HepG2 (cell line): ENCODE data around the gene HES2. TPM values are rescaled to one million over a fixed set of nuclear protein-coding genes. Genes with fewer than 3 reads are reported as not detected.

Source experiments
- ATF7-NPFF ChIP-seq: sonication (generic); formaldehyde crosslinking; IDR thresholded peaks from 2 replicates; pipeline ENCODE4 v1.8.1; 2023; ENCODE audit warnings: mild to moderate bottlenecking, low read depth, missing genetic modification reagents, moderate library complexity
- CCDC6 ChIP-seq: sonication (generic); formaldehyde crosslinking; IDR thresholded peaks from 2 replicates; pipeline ENCODE4 v1.8.1; 2022; ENCODE audit warnings: mild to moderate bottlenecking, missing genetic modification reagents, moderate library complexity
- GATA4 ChIP-seq: sonication (generic); IDR thresholded peaks from 2 replicates; pipeline ENCODE4 v1.6.1; 2016; ENCODE audit warnings: antibody characterized with exemption, low read depth, borderline replicate concordance
- KLF13 ChIP-seq: sonication (generic); formaldehyde crosslinking; IDR thresholded peaks from 2 replicates; pipeline ENCODE4 v1.4.0; 2020; ENCODE audit warnings: mild to moderate bottlenecking, missing genetic modification reagents
- MYNN ChIP-seq: sonication (generic); formaldehyde crosslinking; IDR thresholded peaks from 2 replicates; pipeline ENCODE4 v1.4.0; 2020; ENCODE audit warnings: mild to moderate bottlenecking, low read depth, missing genetic modification reagents
- PHF21A ChIP-seq: sonication (generic); formaldehyde crosslinking; IDR thresholded peaks from 2 replicates; pipeline ENCODE4 v1.5.0; 2020; ENCODE audit warnings: mild to moderate bottlenecking, missing genetic modification reagents
- PHF8 ChIP-seq: sonication (generic); formaldehyde crosslinking; IDR thresholded peaks from 2 replicates; pipeline ENCODE4 v1.5.0; 2020; ENCODE audit warnings: missing genetic modification reagents
- POLR2A ChIP-seq, 2 experiments: IDR thresholded peaks; 2 replicates each; pipeline ENCODE4 v1.6.1; 2011; ENCODE audit warnings: low read depth in 2 of 2, low read length in 2 of 2, mild to moderate bottlenecking in 1 of 2, moderate library complexity in 1 of 2; ENCODE audit not compliant: insufficient read depth in 1 of 2
- SAP130 ChIP-seq: IDR thresholded peaks from 2 replicates; pipeline ENCODE4 v1.6.1; 2016; ENCODE audit warnings: low read depth
- TBP ChIP-seq: sonication (generic); formaldehyde crosslinking; IDR thresholded peaks from 2 replicates; pipeline ENCODE4 v1.5.0; 2020; ENCODE audit warnings: missing genetic modification reagents
- ZFP82 ChIP-seq: sonication (generic); formaldehyde crosslinking; IDR thresholded peaks from 2 replicates; pipeline ENCODE4 v1.5.1; 2020; ENCODE audit warnings: mild to moderate bottlenecking, missing genetic modification reagents, borderline replicate concordance
- ZFYVE20 ChIP-seq: sonication (generic); formaldehyde crosslinking; IDR thresholded peaks from 2 replicates; pipeline ENCODE4 v1.8.0; 2023; ENCODE audit warnings: low read depth, mild to moderate bottlenecking, moderate library complexity, missing genetic modification reagents, borderline replicate concordance
- ZNF558 ChIP-seq: sonication (generic); formaldehyde crosslinking; IDR thresholded peaks from 2 replicates; pipeline ENCODE4 v1.9.0; 2022; ENCODE audit warnings: mild to moderate bottlenecking, missing genetic modification reagents, borderline replicate concordance
- ZNF749 ChIP-seq: sonication (generic); formaldehyde crosslinking; IDR thresholded peaks from 2 replicates; pipeline ENCODE4 v1.8.0; 2022; ENCODE audit warnings: mild to moderate bottlenecking, missing genetic modification reagents, moderate library complexity, borderline replicate concordance
- ZNF761 ChIP-seq: sonication (generic); formaldehyde crosslinking; conservative IDR thresholded peaks from 2 replicates; pipeline ENCODE4 v1.4.0; 2020; ENCODE audit warnings: mild to moderate bottlenecking, missing genetic modification reagents
- polyA plus RNA-seq, 8 experiments: library from polyadenylated mRNA; depleted of rRNA in 3 of 8; stranded (reverse) in 7 of 8; unstranded in 1 of 8; fragments of >200 nt; fragmentation: Illumina TruSeq in 4 of 8; extraction: Trizol in 4 of 8; gene quantifications; 2 replicates each; pipeline versions ENCODE4 v1.2.1 to v1.2.3, GENCODE V29; 2011 to 2016; ENCODE audit warnings: low read depth in 4 of 8, missing spikeins in 1 of 8, mixed read lengths in 1 of 8; ENCODE audit not compliant: insufficient read depth in 1 of 8
- total RNA-seq, 5 experiments: library from RNA; depleted of rRNA; stranded (reverse); fragments of >200 nt; fragmentation: Illumina TruSeq; extraction: Trizol; gene quantifications; 2 replicates each; pipeline ENCODE4 v1.2.3, GENCODE V29; 2016; ENCODE audit warnings: low read depth in 1 of 5
- TF ChIP-seq, protein P1 (sequence below): sonication (generic); formaldehyde crosslinking; IDR thresholded peaks from 2 replicates; pipeline ENCODE4 v1.4.0; 2020; ENCODE audit warnings: mild to moderate bottlenecking, missing genetic modification reagents, borderline replicate concordance
- TF ChIP-seq, protein P2 (sequence below): sonication (generic); formaldehyde crosslinking; IDR thresholded peaks from 2 replicates; pipeline ENCODE4 v1.9.0; 2021; ENCODE audit warnings: missing genetic modification reagents, mild to moderate bottlenecking, borderline replicate concordance
- TF ChIP-seq, protein P3 (sequence below): sonication (generic); formaldehyde crosslinking; IDR thresholded peaks from 2 replicates; pipeline ENCODE4 v1.4.0; 2020; ENCODE audit warnings: missing genetic modification reagents
- TF ChIP-seq, protein P4 (sequence below): sonication (generic); formaldehyde crosslinking; IDR thresholded peaks from 2 replicates; pipeline ENCODE4 v1.5.0; 2020; ENCODE audit warnings: missing genetic modification reagents
- TF ChIP-seq, protein P5 (sequence below): sonication (generic); formaldehyde crosslinking; IDR thresholded peaks from 2 replicates; pipeline ENCODE4 v1.8.0; 2022; ENCODE audit warnings: missing genetic modification reagents, mild to moderate bottlenecking, inconsistent platforms, borderline replicate concordance
- TF ChIP-seq, protein P6 (sequence below): IDR thresholded peaks from 2 replicates; pipeline ENCODE4 v1.6.1; 2012; ENCODE audit warnings: inconsistent platforms

HES2 gene
- total and polyA plus RNA-seq, 2 of the 13 experiments (the other 11 are each of a cell fraction or from before 2014, with no cell fraction given), result 0.11 to 0.17 TPM

DNA sequence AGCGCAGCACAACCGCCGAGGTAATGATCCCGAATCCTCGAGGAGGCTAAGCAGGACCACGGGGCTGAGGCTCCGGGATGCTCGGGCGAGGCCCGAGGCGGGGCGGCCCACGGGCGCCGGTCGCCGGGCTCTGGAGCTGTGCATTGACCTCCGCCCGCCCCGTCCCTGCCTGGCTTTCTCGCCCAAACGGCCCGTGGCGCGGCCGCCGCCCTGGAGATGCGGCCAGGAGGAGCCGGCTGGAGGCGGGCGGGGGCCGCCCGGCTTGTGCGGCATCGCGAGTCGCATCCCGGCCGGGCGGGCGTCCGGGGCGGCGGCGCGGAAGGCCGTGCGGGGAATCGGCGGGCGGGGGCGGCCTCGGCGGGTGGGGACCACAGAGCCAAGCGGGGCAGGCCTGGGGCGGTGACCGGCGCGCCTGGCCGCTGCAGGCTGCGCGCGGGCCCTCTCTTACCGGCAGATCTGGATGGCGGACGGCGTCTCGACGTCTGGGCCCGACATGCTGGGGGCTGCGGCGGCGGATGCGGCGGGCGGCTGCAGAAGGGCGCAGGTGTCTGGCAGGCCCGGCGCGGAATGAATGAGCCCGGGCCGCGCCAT lies 26.8 kb downstream of the HES2 start (continued):
- TF ChIP-seq, protein P1, sequence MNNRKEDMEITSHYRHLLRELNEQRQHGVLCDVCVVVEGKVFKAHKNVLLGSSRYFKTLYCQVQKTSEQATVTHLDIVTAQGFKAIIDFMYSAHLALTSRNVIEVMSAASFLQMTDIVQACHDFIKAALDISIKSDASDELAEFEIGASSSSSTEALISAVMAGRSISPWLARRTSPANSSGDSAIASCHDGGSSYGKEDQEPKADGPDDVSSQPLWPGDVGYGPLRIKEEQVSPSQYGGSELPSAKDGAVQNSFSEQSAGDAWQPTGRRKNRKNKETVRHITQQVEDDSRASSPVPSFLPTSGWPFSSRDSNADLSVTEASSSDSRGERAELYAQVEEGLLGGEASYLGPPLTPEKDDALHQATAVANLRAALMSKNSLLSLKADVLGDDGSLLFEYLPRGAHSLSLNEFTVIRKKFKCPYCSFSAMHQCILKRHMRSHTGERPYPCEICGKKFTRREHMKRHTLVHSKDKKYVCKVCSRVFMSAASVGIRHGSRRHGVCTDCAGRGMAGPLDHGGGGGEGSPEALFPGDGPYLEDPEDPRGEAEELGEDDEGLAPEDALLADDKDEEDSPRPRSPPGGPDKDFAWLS (CRISPR knock-in tag), result no peak
- no peak for TF ChIP-seq TBP (CRISPR knock-in tag)
- peak; percentile 58; the same call in 1 of the 2 replicates for TF ChIP-seq ATF7-NPFF
- TF ChIP-seq, protein P2, sequence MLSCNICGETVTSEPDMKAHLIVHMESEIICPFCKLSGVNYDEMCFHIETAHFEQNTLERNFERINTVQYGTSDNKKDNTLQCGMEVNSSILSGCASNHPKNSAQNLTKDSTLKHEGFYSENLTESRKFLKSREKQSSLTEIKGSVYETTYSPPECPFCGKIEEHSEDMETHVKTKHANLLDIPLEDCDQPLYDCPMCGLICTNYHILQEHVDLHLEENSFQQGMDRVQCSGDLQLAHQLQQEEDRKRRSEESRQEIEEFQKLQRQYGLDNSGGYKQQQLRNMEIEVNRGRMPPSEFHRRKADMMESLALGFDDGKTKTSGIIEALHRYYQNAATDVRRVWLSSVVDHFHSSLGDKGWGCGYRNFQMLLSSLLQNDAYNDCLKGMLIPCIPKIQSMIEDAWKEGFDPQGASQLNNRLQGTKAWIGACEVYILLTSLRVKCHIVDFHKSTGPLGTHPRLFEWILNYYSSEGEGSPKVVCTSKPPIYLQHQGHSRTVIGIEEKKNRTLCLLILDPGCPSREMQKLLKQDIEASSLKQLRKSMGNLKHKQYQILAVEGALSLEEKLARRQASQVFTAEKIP (CRISPR knock-in tag), result no peak
- no peak for TF ChIP-seq ZFP82 (CRISPR knock-in tag)
- 0 out of 2 replicates have a peak, but pooled peaks have one; percentile 18 for TF ChIP-seq CCDC6
- no peak for TF ChIP-seq ZFYVE20
- peak; percentile 71; the same call in 1 of the 2 replicates for TF ChIP-seq ZNF558 (CRISPR knock-in tag)
- no peak for TF ChIP-seq MYNN
- no peak for TF ChIP-seq KLF13 (CRISPR knock-in tag)
- peak; percentile 74 for TF ChIP-seq SAP130 (CRISPR knock-in tag)
- TF ChIP-seq ZNF749 (CRISPR knock-in tag), result 0 out of 2 replicates have a peak, but pooled peaks have one; percentile 39
- TF ChIP-seq, protein P3, sequence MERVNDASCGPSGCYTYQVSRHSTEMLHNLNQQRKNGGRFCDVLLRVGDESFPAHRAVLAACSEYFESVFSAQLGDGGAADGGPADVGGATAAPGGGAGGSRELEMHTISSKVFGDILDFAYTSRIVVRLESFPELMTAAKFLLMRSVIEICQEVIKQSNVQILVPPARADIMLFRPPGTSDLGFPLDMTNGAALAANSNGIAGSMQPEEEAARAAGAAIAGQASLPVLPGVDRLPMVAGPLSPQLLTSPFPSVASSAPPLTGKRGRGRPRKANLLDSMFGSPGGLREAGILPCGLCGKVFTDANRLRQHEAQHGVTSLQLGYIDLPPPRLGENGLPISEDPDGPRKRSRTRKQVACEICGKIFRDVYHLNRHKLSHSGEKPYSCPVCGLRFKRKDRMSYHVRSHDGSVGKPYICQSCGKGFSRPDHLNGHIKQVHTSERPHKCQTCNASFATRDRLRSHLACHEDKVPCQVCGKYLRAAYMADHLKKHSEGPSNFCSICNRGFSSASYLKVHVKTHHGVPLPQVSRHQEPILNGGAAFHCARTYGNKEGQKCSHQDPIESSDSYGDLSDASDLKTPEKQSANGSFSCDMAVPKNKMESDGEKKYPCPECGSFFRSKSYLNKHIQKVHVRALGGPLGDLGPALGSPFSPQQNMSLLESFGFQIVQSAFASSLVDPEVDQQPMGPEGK (CRISPR knock-in tag), result peak; percentile 33; the same call in 1 of the 2 replicates
- TF ChIP-seq GATA4, result 0 out of 2 replicates have a peak, but pooled peaks have one; percentile 11
- TF ChIP-seq, protein P4, sequence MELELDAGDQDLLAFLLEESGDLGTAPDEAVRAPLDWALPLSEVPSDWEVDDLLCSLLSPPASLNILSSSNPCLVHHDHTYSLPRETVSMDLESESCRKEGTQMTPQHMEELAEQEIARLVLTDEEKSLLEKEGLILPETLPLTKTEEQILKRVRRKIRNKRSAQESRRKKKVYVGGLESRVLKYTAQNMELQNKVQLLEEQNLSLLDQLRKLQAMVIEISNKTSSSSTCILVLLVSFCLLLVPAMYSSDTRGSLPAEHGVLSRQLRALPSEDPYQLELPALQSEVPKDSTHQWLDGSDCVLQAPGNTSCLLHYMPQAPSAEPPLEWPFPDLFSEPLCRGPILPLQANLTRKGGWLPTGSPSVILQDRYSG (CRISPR knock-in tag), result 0 out of 2 replicates have a peak, but pooled peaks have one; percentile 10
- TF ChIP-seq, protein P5, sequence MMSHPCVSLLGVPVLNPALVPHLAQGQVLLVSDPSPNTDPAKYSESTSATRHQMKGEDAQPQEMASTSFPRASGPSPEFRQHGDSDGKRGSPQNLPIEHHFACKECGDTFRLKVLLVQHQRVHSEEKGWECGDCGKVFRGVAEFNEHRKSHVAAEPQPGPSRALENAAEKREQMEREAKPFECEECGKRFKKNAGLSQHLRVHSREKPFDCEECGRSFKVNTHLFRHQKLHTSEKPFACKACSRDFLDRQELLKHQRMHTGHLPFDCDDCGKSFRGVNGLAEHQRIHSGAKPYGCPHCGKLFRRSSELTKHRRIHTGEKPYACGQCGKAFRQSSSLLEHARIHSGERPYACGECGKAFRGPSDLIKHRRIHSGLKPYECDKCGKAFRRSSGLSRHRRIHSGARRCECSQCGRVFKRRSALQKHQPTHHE (CRISPR knock-in tag), result 0 out of 2 replicates have a peak, but pooled peaks have one; percentile 39
- peak; percentile 77 for TF ChIP-seq PHF8 (CRISPR knock-in tag)
- TF ChIP-seq POLR2A (IDR thresholded peaks at IDR 0.05; ENCODE audit: insufficient read depth in 1 of 2, low read depth in 2 of 2, low read length in 2 of 2), result peak in 1 of 2 experiments; percentile 66; a peak in 2 of 4 replicates
- 0 out of 2 replicates have a peak, but pooled peaks have one; percentile 30 for TF ChIP-seq ZNF761 (CRISPR knock-in tag)
- TF ChIP-seq PHF21A (CRISPR knock-in tag), result 0 out of 2 replicates have a peak, but pooled peaks have one; percentile 23
- TF ChIP-seq, protein P6, sequence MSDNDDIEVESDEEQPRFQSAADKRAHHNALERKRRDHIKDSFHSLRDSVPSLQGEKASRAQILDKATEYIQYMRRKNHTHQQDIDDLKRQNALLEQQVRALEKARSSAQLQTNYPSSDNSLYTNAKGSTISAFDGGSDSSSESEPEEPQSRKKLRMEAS, result peak; percentile 25; the same call in 1 of the 2 replicates
